Uterus (tissue), 2 donors: Measurements from ENCODE around the gene ADAMTS18.

Experiments
- POLR2A ChIP-seq, 2 donors: fragments of 450-650 bp; IDR thresholded peaks; one replicate each; pipeline ENCODE4 v1.6.1; 2016; ENCODE audit warnings: antibody characterized with exemption in 2 of 2, mild to moderate bottlenecking in 1 of 2, moderate library complexity in 1 of 2
- TF ChIP-seq, protein P1 (sequence below), 4 experiments: fragments of 200-600 bp in 2 of 4; fragments of 450-650 bp in 2 of 4; sonication (generic) in 2 of 4; IDR thresholded peaks; one replicate each; pipeline ENCODE4 v1.5.1; 2016 to 2019; ENCODE audit warnings: antibody characterized with exemption in 4 of 4, mild to moderate bottlenecking in 2 of 4, moderate library complexity in 1 of 4

- TF ChIP-seq, protein P1, sequence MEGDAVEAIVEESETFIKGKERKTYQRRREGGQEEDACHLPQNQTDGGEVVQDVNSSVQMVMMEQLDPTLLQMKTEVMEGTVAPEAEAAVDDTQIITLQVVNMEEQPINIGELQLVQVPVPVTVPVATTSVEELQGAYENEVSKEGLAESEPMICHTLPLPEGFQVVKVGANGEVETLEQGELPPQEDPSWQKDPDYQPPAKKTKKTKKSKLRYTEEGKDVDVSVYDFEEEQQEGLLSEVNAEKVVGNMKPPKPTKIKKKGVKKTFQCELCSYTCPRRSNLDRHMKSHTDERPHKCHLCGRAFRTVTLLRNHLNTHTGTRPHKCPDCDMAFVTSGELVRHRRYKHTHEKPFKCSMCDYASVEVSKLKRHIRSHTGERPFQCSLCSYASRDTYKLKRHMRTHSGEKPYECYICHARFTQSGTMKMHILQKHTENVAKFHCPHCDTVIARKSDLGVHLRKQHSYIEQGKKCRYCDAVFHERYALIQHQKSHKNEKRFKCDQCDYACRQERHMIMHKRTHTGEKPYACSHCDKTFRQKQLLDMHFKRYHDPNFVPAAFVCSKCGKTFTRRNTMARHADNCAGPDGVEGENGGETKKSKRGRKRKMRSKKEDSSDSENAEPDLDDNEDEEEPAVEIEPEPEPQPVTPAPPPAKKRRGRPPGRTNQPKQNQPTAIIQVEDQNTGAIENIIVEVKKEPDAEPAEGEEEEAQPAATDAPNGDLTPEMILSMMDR (IDR thresholded peaks at IDR 0.05), result no peak
- no peak for TF ChIP-seq POLR2A (IDR thresholded peaks at IDR 0.05)
These were observed 145.5 kb downstream of the ADAMTS18 start for GRCh38 chr16:77289331-77289809.
